Measurements from ENCODE around the gene ADARB1. TPM values are rescaled to one million over a fixed set of nuclear protein-coding genes. Genes with fewer than 3 reads are reported as not detected.

Gene ADARB1
- total RNA-seq, 1 donor from 2014 or later, result 14.5 TPM

DNA sequence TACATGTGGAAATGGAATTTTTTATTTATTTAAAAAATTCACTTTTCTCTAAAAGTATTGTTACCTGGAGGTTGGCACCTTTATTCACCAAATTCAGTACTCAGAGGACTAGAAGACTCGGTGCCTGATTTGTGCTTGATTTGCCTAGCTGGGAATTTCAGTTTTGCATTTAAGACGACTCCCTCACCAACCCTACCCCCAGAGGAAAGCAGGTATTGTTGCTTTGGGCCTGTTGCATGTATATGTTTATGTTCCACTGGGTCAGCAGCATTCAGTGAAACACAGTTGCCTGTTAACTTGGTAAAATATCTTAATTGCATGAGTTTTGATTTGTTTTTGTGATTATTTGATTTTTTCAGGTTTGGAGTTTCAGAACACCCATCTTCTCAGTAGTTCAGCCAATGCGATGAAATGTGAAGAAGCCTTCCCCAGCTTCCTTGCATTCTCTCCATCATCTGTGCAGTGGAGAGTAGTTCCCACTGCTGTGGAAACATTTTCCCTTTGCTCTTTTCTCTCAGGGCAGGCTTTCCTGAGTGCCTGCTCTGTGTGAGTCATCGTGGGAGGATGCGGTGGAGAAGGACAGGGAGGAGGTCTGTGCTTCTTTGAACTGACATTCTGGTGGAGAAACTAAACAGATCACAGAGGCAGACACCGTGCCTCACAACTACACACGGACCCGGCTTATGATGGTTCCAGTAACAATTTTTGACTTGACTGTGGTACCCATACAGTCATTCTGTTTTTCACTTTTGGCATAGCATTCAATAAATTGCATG, 6.4 kb downstream of the ADARB1 start:
- H3K9me3 Mint-ChIP-seq (ENCODE audit: unreplicated experiment), result no peaks in the 10 kb centered on the region
- peaks cover 17% of the 10 kb centered on the region for H3K4me1 Mint-ChIP-seq (ENCODE audit: unreplicated experiment)
- no peak overlapping the region for H3K4me3 Mint-ChIP-seq (ENCODE audit: unreplicated experiment)
- no peak overlapping the region for H3K27ac Mint-ChIP-seq (ENCODE audit: unreplicated experiment)
- H3K27me3 Mint-ChIP-seq (ENCODE audit: unreplicated experiment), result peaks cover 1% of the 10 kb centered on the region
- H3K36me3 Mint-ChIP-seq (ENCODE audit: low read depth, unreplicated experiment), result no peaks in the 10 kb centered on the region
- TF ChIP-seq, protein P1, sequence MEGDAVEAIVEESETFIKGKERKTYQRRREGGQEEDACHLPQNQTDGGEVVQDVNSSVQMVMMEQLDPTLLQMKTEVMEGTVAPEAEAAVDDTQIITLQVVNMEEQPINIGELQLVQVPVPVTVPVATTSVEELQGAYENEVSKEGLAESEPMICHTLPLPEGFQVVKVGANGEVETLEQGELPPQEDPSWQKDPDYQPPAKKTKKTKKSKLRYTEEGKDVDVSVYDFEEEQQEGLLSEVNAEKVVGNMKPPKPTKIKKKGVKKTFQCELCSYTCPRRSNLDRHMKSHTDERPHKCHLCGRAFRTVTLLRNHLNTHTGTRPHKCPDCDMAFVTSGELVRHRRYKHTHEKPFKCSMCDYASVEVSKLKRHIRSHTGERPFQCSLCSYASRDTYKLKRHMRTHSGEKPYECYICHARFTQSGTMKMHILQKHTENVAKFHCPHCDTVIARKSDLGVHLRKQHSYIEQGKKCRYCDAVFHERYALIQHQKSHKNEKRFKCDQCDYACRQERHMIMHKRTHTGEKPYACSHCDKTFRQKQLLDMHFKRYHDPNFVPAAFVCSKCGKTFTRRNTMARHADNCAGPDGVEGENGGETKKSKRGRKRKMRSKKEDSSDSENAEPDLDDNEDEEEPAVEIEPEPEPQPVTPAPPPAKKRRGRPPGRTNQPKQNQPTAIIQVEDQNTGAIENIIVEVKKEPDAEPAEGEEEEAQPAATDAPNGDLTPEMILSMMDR (IDR thresholded peaks at IDR 0.05; ENCODE audit: unreplicated experiment), result no peak
- DNase-seq (ENCODE audit: low spot score), result no peak

DNA sequence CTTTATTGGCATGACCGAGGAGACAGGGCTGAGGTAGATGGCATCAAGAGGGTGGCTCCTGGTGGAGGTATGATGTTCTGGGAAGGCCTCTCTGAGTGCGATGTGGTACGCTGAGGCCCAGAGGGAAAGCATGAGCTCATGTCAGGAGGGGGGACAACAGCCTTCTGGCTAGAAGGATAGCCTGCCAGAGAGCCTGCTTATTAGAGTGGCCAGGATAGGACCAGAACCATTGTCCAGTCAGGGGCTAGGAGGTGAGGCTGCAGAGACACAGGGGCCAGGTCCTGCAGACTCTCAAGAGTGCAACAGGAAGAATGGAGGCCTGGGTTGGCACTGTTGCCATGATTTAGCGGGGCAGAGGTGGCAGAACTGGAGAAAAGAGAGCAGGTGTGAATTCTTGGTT, 7.3 kb downstream of the ADARB1 start:
- H3K27me3 Mint-ChIP-seq (ENCODE audit: unreplicated experiment), result no peaks in the 10 kb centered on the region
- no peak overlapping the region for H3K27ac Mint-ChIP-seq (ENCODE audit: unreplicated experiment)
- peaks cover 17% of the 10 kb centered on the region for H3K4me1 Mint-ChIP-seq (ENCODE audit: unreplicated experiment)
- TF ChIP-seq, protein P1 (IDR thresholded peaks at IDR 0.05; ENCODE audit: unreplicated experiment), result no peak
- DNase-seq (ENCODE audit: low spot score), result no peak
- H3K36me3 Mint-ChIP-seq (ENCODE audit: low read depth, unreplicated experiment), result no peaks in the 10 kb centered on the region
- no peak overlapping the region for H3K4me3 Mint-ChIP-seq (ENCODE audit: unreplicated experiment)
- no peaks in the 10 kb centered on the region for H3K9me3 Mint-ChIP-seq (ENCODE audit: unreplicated experiment)

DNA sequence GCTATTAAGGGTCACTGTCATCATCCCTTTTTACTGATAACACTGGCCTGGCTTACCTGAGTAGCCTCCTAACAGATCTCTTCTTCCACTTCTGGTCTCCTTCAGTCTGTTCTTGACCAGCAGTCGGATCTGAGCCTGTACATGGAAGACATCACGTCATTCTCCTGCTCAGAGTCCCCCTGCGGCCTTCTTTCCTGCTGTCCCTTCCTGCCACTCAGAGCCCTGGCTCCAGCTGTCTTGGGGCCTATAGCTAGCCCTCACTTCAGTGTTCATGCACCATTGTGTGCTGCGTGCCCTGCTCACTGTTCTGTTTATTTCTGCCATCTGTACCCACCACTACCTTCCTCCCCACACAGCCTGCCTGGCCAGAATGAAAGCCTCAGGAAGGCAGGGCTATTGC, 8.4 kb downstream of the ADARB1 start:
- Mint-ChIP-seq H3K4me3 (ENCODE audit: unreplicated experiment) (no peak overlapping the region), H3K36me3 (ENCODE audit: low read depth, unreplicated experiment) (no peaks in the 10 kb centered on the region), H3K27me3 (ENCODE audit: unreplicated experiment) (no peaks in the 10 kb centered on the region), H3K9me3 (ENCODE audit: unreplicated experiment) (no peaks in the 10 kb centered on the region), H3K4me1 (ENCODE audit: unreplicated experiment) (peaks cover 17% of the 10 kb centered on the region), H3K27ac (ENCODE audit: unreplicated experiment) (no peak overlapping the region)
- DNase-seq (ENCODE audit: low spot score), result no peak
- TF ChIP-seq, protein P1 (IDR thresholded peaks at IDR 0.05; ENCODE audit: unreplicated experiment), result no peak

DNA sequence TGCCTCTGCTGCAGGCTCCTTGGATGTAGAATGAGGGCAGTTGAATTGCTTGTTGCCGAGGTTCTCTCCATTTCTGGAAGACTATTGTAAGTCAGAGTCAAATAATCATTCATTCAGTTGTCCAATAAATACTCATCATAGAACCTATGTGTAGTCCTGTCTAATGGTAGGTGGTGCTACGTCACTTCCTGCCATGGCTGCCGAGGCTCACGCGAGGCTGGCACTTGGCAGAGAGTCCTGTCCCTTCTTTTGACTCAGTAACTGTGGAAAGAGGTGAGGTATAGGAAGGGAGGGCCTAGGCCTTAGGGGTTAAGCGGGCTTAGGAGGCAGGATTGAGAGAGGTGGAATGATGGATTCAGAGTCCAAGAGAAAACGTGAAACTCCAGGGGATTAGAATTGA, 9.7 kb downstream of the ADARB1 start:
- DNase-seq (ENCODE audit: low spot score), result no peak
- Mint-ChIP-seq H3K27me3 (ENCODE audit: unreplicated experiment) (no peaks in the 10 kb centered on the region), H3K9me3 (ENCODE audit: unreplicated experiment) (no peaks in the 10 kb centered on the region), H3K4me1 (ENCODE audit: unreplicated experiment) (peaks cover 17% of the 10 kb centered on the region), H3K36me3 (ENCODE audit: low read depth, unreplicated experiment) (no peaks in the 10 kb centered on the region), H3K4me3 (ENCODE audit: unreplicated experiment) (no peak overlapping the region), H3K27ac (ENCODE audit: unreplicated experiment) (no peak overlapping the region)
- TF ChIP-seq, protein P1 (IDR thresholded peaks at IDR 0.05; ENCODE audit: unreplicated experiment), result no peak

DNA sequence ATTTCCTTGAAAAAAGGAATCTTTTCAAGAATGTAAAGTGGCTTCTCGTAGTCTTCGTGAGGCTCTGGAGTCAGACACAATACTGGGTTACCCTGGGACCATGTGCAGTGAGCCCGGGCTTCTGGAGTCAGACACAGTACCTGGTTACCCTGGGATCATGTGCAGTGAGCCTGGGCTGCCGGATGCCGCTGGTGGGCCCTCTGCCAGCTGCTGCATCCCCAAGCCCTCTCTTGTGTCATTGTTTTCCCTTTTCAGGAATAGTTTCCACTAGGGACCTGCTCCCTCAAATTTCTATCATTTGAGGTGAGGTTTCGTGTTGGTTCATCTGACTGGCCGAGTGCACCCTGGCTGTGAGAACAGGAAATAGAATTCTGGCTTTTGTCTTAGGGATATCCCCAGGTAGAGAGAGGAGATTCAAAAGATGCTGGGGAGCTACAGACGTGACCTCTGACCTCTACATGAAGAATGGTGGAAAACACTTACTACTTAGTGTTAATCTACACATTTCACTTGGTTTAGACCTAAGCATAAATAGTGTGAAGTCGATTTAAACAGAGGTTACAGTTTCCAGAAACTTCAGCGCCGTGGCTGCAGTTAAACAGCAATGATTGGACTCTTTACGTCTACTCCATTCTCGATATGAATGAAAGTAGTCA, 10.6 kb downstream of the ADARB1 start:
- Mint-ChIP-seq H3K4me1 (ENCODE audit: unreplicated experiment) (peaks cover 15% of the 10 kb centered on the region), H3K4me3 (ENCODE audit: unreplicated experiment) (no peak overlapping the region), H3K9me3 (ENCODE audit: unreplicated experiment) (no peaks in the 10 kb centered on the region), H3K27ac (ENCODE audit: unreplicated experiment) (no peak overlapping the region), H3K27me3 (ENCODE audit: unreplicated experiment) (no peaks in the 10 kb centered on the region), H3K36me3 (ENCODE audit: low read depth, unreplicated experiment) (no peaks in the 10 kb centered on the region)
- DNase-seq (ENCODE audit: low spot score), result no peak
- TF ChIP-seq, protein P1 (IDR thresholded peaks at IDR 0.05; ENCODE audit: unreplicated experiment), result no peak

All from endothelial cell (in vitro differentiated cells).